ENCODE data around the gene AFAP1.

Gene AFAP1

DNA sequence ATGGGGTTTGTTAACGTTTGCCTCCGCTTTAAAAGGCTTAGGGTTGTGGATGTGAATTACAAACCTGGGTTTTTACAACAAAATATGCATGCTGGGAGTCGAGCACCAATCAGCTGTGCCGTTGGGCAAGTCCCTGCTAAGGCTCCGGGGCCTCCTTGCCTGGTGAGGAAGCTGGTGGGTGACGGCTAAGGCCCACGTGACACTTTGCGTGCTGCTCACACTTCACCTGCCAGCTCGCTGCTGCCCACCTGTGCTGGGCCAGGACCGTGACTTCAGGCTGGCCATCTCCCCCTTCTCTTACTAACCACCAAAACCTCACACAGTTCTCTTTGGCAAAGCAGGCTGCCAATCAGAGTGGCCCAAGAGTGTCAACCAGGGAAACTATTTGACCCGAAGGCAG lies 178.3 kb downstream of the AFAP1 start:
- Histone ChIP-seq H3K9me3 (no peaks in the 10 kb centered on the region), H3K4me1 (ENCODE audit: control insufficient read depth in 1 of 2, insufficient read depth in 1 of 2, low read depth in 1 of 2, low read length in 1 of 2) (no peaks in the 10 kb centered on the region), H3K27ac (no peak overlapping the region), H3K27me3 (no peaks in the 10 kb centered on the region), H3K4me3 (ENCODE audit: low read depth in 1 of 2, low read length in 1 of 2) (no peak overlapping the region), H3K36me3 (peaks cover 39% of the 10 kb centered on the region)
- TF ChIP-seq CTCF (IDR thresholded peaks at IDR 0.05): no peak

- H3K9me3 ChIP-seq: no peaks in the 10 kb centered on the region
- H3K4me1 ChIP-seq (ENCODE audit: control insufficient read depth in 1 of 2, insufficient read depth in 1 of 2, low read depth in 1 of 2, low read length in 1 of 2): no peaks in the 10 kb centered on the region
- TF ChIP-seq CTCF (IDR thresholded peaks at IDR 0.05): no peak
- no peak overlapping the region for H3K4me3 ChIP-seq (ENCODE audit: low read depth in 1 of 2, low read length in 1 of 2)
- H3K27ac ChIP-seq: no peak overlapping the region
- no peaks in the 10 kb centered on the region for H3K27me3 ChIP-seq
- peaks cover 36% of the 10 kb centered on the region for H3K36me3 ChIP-seq
Measured at GRCh38 chr4:7760706-7761105, 179.0 kb downstream of the AFAP1 start.

- Histone ChIP-seq H3K27ac (no peak overlapping the region), H3K4me1 (ENCODE audit: control insufficient read depth in 1 of 2, insufficient read depth in 1 of 2, low read depth in 1 of 2, low read length in 1 of 2) (no peaks in the 10 kb centered on the region), H3K4me3 (ENCODE audit: low read depth in 1 of 2, low read length in 1 of 2) (no peak overlapping the region), H3K36me3 (peaks cover 34% of the 10 kb centered on the region), H3K9me3 (no peaks in the 10 kb centered on the region), H3K27me3 (no peaks in the 10 kb centered on the region)
- no peak for TF ChIP-seq CTCF (IDR thresholded peaks at IDR 0.05)
Measured at GRCh38 chr4:7760228-7760627, 179.4 kb downstream of the AFAP1 start.

- Histone ChIP-seq H3K4me1 (ENCODE audit: control insufficient read depth in 1 of 2, insufficient read depth in 1 of 2, low read depth in 1 of 2, low read length in 1 of 2) (no peaks in the 10 kb centered on the region), H3K36me3 (peaks cover 31% of the 10 kb centered on the region), H3K27me3 (no peaks in the 10 kb centered on the region), H3K9me3 (no peaks in the 10 kb centered on the region), H3K27ac (no peak overlapping the region), H3K4me3 (ENCODE audit: low read depth in 1 of 2, low read length in 1 of 2) (no peak overlapping the region)
- TF ChIP-seq CTCF (IDR thresholded peaks at IDR 0.05): no peak
Measured at GRCh38 chr4:7759635-7760034, 180.0 kb downstream of the AFAP1 start.

- TF ChIP-seq CTCF (IDR thresholded peaks at IDR 0.05): no peak
- Histone ChIP-seq H3K4me1 (ENCODE audit: control insufficient read depth in 1 of 2, insufficient read depth in 1 of 2, low read depth in 1 of 2, low read length in 1 of 2) (no peaks in the 10 kb centered on the region), H3K27ac (no peak overlapping the region), H3K9me3 (no peaks in the 10 kb centered on the region), H3K36me3 (peaks cover 31% of the 10 kb centered on the region), H3K27me3 (no peaks in the 10 kb centered on the region), H3K4me3 (ENCODE audit: low read depth in 1 of 2, low read length in 1 of 2) (no peak overlapping the region)
Measured at GRCh38 chr4:7759216-7759615, 180.4 kb downstream of the AFAP1 start.

- H3K27me3 ChIP-seq: no peaks in the 10 kb centered on the region
- no peaks in the 10 kb centered on the region for H3K4me1 ChIP-seq (ENCODE audit: control insufficient read depth in 1 of 2, insufficient read depth in 1 of 2, low read depth in 1 of 2, low read length in 1 of 2)
- H3K27ac ChIP-seq: no peak overlapping the region
- peaks cover 26% of the 10 kb centered on the region for H3K36me3 ChIP-seq
- H3K9me3 ChIP-seq: no peaks in the 10 kb centered on the region
- H3K4me3 ChIP-seq (ENCODE audit: low read depth in 1 of 2, low read length in 1 of 2): no peak overlapping the region
- TF ChIP-seq CTCF (IDR thresholded peaks at IDR 0.05): no peak
Measured at GRCh38 chr4:7758476-7758875, 181.2 kb downstream of the AFAP1 start.
